HepG2 (cell line): ENCODE results near the gene ALG11. TPM values are rescaled to one million over a fixed set of nuclear protein-coding genes. Genes with fewer than 3 reads are reported as not detected.

ENCODE experiments used
- ATAC-seq: fragments of 200-7000 bp; cut with Tn5 transposase; 3 replicates; pipeline ENCODE4 v1.9.1; 2020; ENCODE audit warnings: mild to moderate bottlenecking, moderate library complexity
- BruUV-seq: library from RNA; stranded (reverse); fragments of 400-500 nt; replicated peaks from 2 replicates; lab custom pipeline; 2021; lab: Mats Ljungman, UMichigan
- CTCF ChIA-PET: fragments of 300-600 bp; formaldehyde crosslinking; extraction: SDS; loops from one replicate; lab custom pipeline; 2021; ENCODE audit warnings: low total read pairs, inconsistent platforms, low intra/inter-chr PET ratio; lab: Yijun Ruan, JAX
- POLR2A ChIA-PET: fragments of 350-600 bp; sonication (Branson Sonifier 250); formaldehyde crosslinking; loops from one replicate; lab custom pipeline; 2020; ENCODE audit warnings: antibody characterized with exemption, inconsistent platforms; lab: Yijun Ruan, JAX
- DNase-seq: peaks from one replicate; pipeline ENCODE4 v3.0.0-alpha.2; 2015; ENCODE audit warnings: low spot score
- FAIRE-seq: peaks from 3 replicates; lab custom pipeline; 2011; peaks lifted over from hg19 to GRCh38; lab: Jason Lieb, UNC
- H2AFZ ChIP-seq: one replicate; pipeline ENCODE4 v1.6.1; 2011; ENCODE audit warnings: low read length, inconsistent platforms
- H3K27ac ChIP-seq: fragments of 300-600 bp; 3 replicates; pipeline ENCODE4 v1.8.0; 2011; ENCODE audit warnings: mixed run types, mild to moderate bottlenecking, mixed read lengths, low read length, inconsistent platforms; ENCODE audit not compliant: insufficient read depth; ENCODE audit errors: extremely low read length
- H3K27me3 ChIP-seq, 2 experiments: fragments of 200-600 bp in 1 of 2; 2 replicates in 1 of 2; 3 replicates in 1 of 2; pipeline versions ENCODE4 v1.6.0 to v1.8.0; 2011; ENCODE audit warnings: low read length in 2 of 2, mild to moderate bottlenecking in 2 of 2, moderate library complexity in 2 of 2, inconsistent platforms in 1 of 2; ENCODE audit not compliant: insufficient read depth in 2 of 2, control insufficient read depth in 1 of 2
- H3K36me3 ChIP-seq, 2 experiments: fragments of 200-600 bp in 1 of 2; replicated peaks in 1 of 2; 2 replicates in 1 of 2; 3 replicates in 1 of 2; pipeline versions ENCODE4 v1.5.1 to v1.8.0; 2011; ENCODE audit warnings: low read length in 2 of 2, inconsistent platforms in 1 of 2; ENCODE audit not compliant: insufficient read depth in 2 of 2, control insufficient read depth in 1 of 2
- H3K4me1 ChIP-seq: 2 replicates; pipeline ENCODE4 v1.5.1; 2012; ENCODE audit warnings: low read length, inconsistent platforms; ENCODE audit not compliant: insufficient read depth
- H3K4me2 ChIP-seq: 2 replicates; pipeline ENCODE4 v1.6.0; 2011; ENCODE audit warnings: low read depth, low read length, inconsistent platforms
- H3K4me3 ChIP-seq, 3 experiments: fragments of 200-600 bp in 1 of 3; sonication (generic), shearing (Covaris generic) in 1 of 3; replicated peaks in 1 of 3; 2 replicates each; pipeline ENCODE4 v1.5.1; 2011 to 2016; ENCODE audit warnings: low read length in 3 of 3, inconsistent platforms in 2 of 3, low read depth in 2 of 3, mild to moderate bottlenecking in 2 of 3, control low read depth in 1 of 3, mixed read lengths in 1 of 3; ENCODE audit not compliant: insufficient read depth in 1 of 3
- H3K79me2 ChIP-seq: one replicate; pipeline ENCODE4 v1.6.1; 2011; ENCODE audit warnings: low read length, inconsistent platforms; ENCODE audit not compliant: insufficient read depth
- H3K9ac ChIP-seq: 2 replicates; pipeline ENCODE4 v1.6.0; 2011; ENCODE audit warnings: mild to moderate bottlenecking, low read depth, low read length, inconsistent platforms; ENCODE audit not compliant: insufficient read depth
- H3K9me3 ChIP-seq: 2 replicates; pipeline ENCODE4 v1.5.1; 2012; ENCODE audit warnings: mild to moderate bottlenecking, low read length
- H4K20me1 ChIP-seq: 2 replicates; pipeline ENCODE4 v1.6.0; 2011; ENCODE audit warnings: inconsistent platforms, mild to moderate bottlenecking, low read length, moderate library complexity; ENCODE audit not compliant: insufficient read depth
- ARNTL ChIP-seq: sonication (generic); formaldehyde crosslinking; IDR thresholded peaks from 2 replicates; pipeline ENCODE4 v1.4.0; 2020; ENCODE audit warnings: mild to moderate bottlenecking, missing genetic modification reagents
- HOXA5 ChIP-seq: sonication (generic); formaldehyde crosslinking; IDR thresholded peaks from 2 replicates; pipeline ENCODE4 v1.4.0; 2020; ENCODE audit warnings: missing genetic modification reagents
- NCOA1 ChIP-seq: sonication (generic); formaldehyde crosslinking; IDR thresholded peaks from 2 replicates; pipeline ENCODE4 v1.9.0; 2021; ENCODE audit warnings: missing genetic modification reagents
- ZBTB38 ChIP-seq: sonication (generic); formaldehyde crosslinking; IDR thresholded peaks from 2 replicates; pipeline ENCODE4 v1.5.1; 2020; ENCODE audit warnings: mild to moderate bottlenecking, missing genetic modification reagents
- ZIK1 ChIP-seq: sonication (generic); formaldehyde crosslinking; IDR thresholded peaks from 2 replicates; pipeline ENCODE4 v1.5.0; 2020; ENCODE audit warnings: mild to moderate bottlenecking, low read depth, missing genetic modification reagents, borderline replicate concordance
- ZNF713 ChIP-seq: sonication (generic); formaldehyde crosslinking; IDR thresholded peaks from 2 replicates; pipeline ENCODE4 v1.4.0; 2020; ENCODE audit warnings: mild to moderate bottlenecking, missing genetic modification reagents
- WGBS: methylation state at CpG from one replicate; pipeline ENCODE4 v1.1.6; 2017; ENCODE audit warnings: low lambda C conversion rate; 5-methylcytosine and 5-hydroxymethylcytosine counted together
- in situ Hi-C: cut with HindIII; loops from 2 replicates; pipeline ENCODE4 v1.10.0; 2017; ENCODE audit warnings: low pct_unique_long_range_greater_than_20kb; ENCODE audit not compliant: extremely low pct_ligation_motif_present
- intact Hi-C: fragments of 100-400 bp; cut with micrococcal nuclease; formaldehyde crosslinking; loops from one replicate; pipeline ENCODE4 v1.10.0; 2022; ENCODE audit not compliant: unreplicated experiment
- polyA plus RNA-seq, 8 experiments: library from polyadenylated mRNA; depleted of rRNA in 3 of 8; stranded (reverse) in 7 of 8; unstranded in 1 of 8; fragments of >200 nt; fragmentation: Illumina TruSeq in 4 of 8; extraction: Trizol in 4 of 8; gene quantifications; 2 replicates each; pipeline versions ENCODE4 v1.2.1 to v1.2.3, GENCODE V29; 2011 to 2016; ENCODE audit warnings: low read depth in 4 of 8, missing spikeins in 1 of 8, mixed read lengths in 1 of 8; ENCODE audit not compliant: insufficient read depth in 1 of 8
- total RNA-seq, 5 experiments: library from RNA; depleted of rRNA; stranded (reverse); fragments of >200 nt; fragmentation: Illumina TruSeq; extraction: Trizol; gene quantifications; 2 replicates each; pipeline ENCODE4 v1.2.3, GENCODE V29; 2016; ENCODE audit warnings: low read depth in 1 of 5
- TF ChIP-seq, protein P1 (sequence below): sonication (generic); formaldehyde crosslinking; IDR thresholded peaks from 2 replicates; pipeline ENCODE4 v1.8.0; 2022; ENCODE audit warnings: missing genetic modification reagents, mild to moderate bottlenecking, moderate library complexity, borderline replicate concordance

Gene ALG11
- total and polyA plus RNA-seq, 2 of the 13 experiments (the other 11 are each of a cell fraction or from before 2014, with no cell fraction given): 14.7 to 27.9 TPM

- TF ChIP-seq NCOA1 (CRISPR knock-in tag) (no peak), ARNTL (CRISPR knock-in tag) (no peak)
Measured at GRCh38 chr13:51998723-51999509, 13.3 kb upstream of the ALG11 start (continued).

GRCh38 chr13:51999510-51999911 lies 12.7 kb upstream of the ALG11 start:
- no TSS peak for BruUV-seq
- FAIRE-seq: no peak

More at GRCh38 chr13:51999510-51999911, 12.7 kb upstream of the ALG11 start:
- Histone ChIP-seq H3K79me2 (peaks cover 96% of the 10 kb centered on the region), H3K27me3 (no peaks in the 10 kb centered on the region), H3K4me2 (peak overlapping the region; percentile 75), H3K4me3 (0 out of 6 replicates have a peak overlapping the region, but pooled peaks of 1 of the 3 experiments have one; percentile 52), H3K4me1 (peaks cover 96% of the 10 kb centered on the region), H3K36me3 (peaks cover 0 to 6% of the 10 kb centered on the region in 2 experiments; a peak in 2 of 5 replicates), H3K27ac (peak overlapping the region; percentile 79), H3K9me3 (no peaks in the 10 kb centered on the region), H3K9ac (peak overlapping the region; percentile 41; the same call in 1 of the 2 replicates), H4K20me1 (peaks cover 40% of the 10 kb centered on the region), H2AFZ (no peak overlapping the region)
- ATAC-seq (no peak), DNase-seq (no peak)
- intact Hi-C loops: no loop called here
- 79% methylated on average over 13 of the region's 13 CpGs for WGBS
- CTCF ChIA-PET: interaction anchor here (1.8 kb wide), 1 partner anchor 129 kb away, joined by 8 read pairs; the partner anchor contains the start of gene NEK5
- POLR2A ChIA-PET: interaction anchor here (1.6 to 3.4 kb wide), 5 partner anchors 8 to 27 kb away, joined by 4 to 32 read pairs (median 14); partner anchors contain the start of genes ALG11 and ATP7B
- TF ChIP-seq ZBTB38 (CRISPR knock-in tag): peak; percentile 40; the same call in 1 of the 2 replicates
- no peak for TF ChIP-seq HOXA5 (CRISPR knock-in tag)
- no peak for TF ChIP-seq ZNF713
- TF ChIP-seq, protein P1, sequence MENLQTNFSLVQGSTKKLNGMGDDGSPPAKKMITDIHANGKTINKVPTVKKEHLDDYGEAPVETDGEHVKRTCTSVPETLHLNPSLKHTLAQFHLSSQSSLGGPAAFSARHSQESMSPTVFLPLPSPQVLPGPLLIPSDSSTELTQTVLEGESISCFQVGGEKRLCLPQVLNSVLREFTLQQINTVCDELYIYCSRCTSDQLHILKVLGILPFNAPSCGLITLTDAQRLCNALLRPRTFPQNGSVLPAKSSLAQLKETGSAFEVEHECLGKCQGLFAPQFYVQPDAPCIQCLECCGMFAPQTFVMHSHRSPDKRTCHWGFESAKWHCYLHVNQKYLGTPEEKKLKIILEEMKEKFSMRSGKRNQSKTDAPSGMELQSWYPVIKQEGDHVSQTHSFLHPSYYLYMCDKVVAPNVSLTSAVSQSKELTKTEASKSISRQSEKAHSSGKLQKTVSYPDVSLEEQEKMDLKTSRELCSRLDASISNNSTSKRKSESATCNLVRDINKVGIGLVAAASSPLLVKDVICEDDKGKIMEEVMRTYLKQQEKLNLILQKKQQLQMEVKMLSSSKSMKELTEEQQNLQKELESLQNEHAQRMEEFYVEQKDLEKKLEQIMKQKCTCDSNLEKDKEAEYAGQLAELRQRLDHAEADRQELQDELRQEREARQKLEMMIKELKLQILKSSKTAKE (CRISPR knock-in tag): no peak
- 0 out of 2 replicates have a peak, but pooled peaks have one; percentile 35 for TF ChIP-seq ZIK1 (CRISPR knock-in tag)
- in situ Hi-C loops: no loop called here
